HG03558 (cell line): ENCODE results near the gene HTT-AS.

Source experiments
- ATAC-seq: cut with Tn5 transposase; IDR thresholded peaks from one replicate; pipeline ENCODE4 v1.9.1; 2021; ENCODE audit warnings: moderate number of reproducible peaks; ENCODE audit not compliant: unreplicated experiment; ENCODE audit errors: extremely low read depth

Gene HTT-AS

GRCh38 chr4:3091464-3091863 lies 17.1 kb upstream of the HTT-AS start:
- no peak for ATAC-seq

DNA sequence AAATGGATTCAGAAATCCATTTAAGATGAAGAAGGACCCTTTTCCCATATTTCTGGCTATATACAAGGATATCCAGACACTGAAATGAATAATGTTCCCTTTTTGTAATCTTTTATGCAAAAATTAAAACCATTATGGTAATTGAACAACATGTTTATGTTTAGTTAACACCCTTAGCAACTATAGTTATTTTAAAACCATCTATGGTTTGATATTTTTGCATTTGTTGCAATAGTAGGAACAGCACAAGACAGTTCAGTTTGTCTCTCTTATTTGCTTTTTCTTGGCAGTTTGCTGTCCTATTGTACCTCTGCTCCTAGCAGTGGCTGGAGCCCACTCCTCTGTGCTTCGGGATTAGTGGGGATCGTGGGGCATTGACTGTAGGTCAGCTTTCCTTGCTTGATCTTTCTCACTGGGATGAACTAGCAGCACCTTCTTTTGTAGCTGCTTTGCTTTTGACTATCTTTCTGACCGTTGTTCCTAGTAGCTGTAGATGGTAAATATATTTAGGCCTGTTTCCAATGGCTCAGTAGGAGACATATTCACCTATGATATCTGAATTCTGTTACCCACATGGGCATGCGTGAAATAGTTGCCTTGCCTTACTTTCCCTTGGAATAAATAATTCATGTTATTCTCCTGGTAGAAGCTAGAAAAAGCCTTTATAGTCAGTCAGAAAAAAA lies 12.9 kb upstream of the HTT-AS start:
- no peak for ATAC-seq

- ATAC-seq = no peak
Observed at GRCh38 chr4:3085948-3086670, 11.8 kb upstream of the HTT-AS start.

DNA sequence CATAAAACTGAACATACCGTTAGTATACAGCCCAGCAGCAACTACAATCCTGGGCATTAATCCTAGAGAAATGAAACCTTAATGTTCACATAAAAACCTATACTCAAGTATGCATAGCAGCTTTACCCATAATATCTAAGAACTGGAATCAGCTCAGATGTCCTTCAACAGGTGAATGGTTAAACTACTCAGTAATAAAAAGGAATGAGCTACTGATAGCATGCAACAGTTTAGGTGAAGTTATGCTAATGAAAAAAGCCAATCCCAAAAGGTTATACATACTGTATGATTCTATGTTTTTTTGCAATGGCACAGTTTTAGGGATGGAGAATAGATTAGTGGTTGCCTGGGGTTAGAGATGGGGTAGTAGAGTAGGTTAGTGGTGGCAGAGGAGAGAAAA lies 9.4 kb upstream of the HTT-AS start:
- ATAC-seq = no peak

DNA sequence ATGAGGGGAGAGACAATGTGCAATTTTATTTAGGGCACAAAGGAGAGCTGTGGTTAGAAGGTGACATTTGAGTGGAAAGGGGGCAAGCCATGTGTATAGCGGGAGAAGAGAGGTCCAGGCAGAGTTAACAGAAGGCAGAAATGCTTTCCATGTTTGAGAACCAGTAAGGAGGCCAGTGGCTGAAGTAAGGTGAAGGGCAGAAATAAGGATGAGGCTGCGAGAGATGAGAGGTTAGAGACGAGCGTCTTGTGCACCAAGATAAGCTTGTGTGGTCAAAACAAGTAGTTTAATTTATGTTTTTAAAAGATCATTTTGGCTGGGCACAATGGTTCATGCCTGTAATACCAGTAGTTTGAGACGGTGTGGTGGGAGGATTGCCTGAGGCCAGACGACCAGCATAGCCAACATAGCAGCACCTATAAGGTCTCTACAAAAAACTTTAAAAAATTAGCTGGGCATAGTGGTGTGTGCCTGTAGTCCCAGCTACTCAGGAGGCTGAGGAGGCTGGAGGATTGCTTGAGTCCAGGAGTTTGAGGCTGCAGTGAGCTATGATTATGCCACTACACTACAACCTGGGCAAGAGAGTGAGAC lies 8.7 kb upstream of the HTT-AS start:
- no peak for ATAC-seq

DNA sequence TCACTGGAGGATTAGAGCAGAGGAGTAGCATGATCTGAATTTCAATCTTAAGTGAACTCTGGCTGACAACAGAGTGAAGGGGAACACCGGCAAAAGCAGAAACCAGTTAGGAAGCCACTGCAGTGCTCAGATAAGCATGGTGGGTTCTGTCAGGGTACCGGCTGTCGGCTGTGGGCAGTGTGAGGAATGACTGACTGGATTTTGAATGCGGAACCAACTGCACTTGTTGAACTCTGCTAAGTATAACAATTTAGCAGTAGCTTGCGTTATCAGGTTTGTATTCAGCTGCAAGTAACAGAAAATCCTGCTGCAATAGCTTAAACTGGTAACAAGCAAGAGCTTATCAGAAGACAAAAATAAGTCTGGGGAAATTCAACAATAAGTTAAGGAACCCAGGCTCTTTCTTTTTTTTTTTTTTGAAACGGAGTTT lies 5.4 kb upstream of the HTT-AS start:
- ATAC-seq = no peak

GRCh38 chr4:3077796-3078195 lies 3.5 kb upstream of the HTT-AS start:
- ATAC-seq = no peak

GRCh38 chr4:3075652-3075981 lies 1.3 kb upstream of the HTT-AS start:
- ATAC-seq = no peak

- no peak for ATAC-seq
Observed at GRCh38 chr4:3074846-3075651, 711 bp upstream of the HTT-AS start.

- ATAC-seq = no peak
Observed at GRCh38 chr4:3073158-3074077, 920 bp downstream of the HTT-AS start.

DNA sequence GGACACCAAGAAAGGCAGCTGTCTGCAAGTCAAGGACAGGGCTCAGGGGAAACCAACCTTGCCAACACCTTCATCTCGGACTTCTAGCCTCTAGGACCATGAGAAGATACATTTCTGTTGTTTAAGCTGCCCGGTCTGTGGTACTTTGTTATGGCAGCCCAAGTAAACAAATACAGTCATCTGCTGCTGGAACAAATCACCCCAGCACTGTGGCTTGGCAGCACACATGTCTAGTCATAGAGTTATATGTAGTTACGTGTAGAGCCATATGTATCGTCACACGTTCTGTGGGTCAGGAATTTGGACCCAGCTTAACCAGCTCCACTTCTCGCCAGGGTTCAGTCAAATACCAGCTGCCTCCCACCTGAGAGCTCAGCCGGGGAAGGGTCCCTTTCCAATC lies 2.5 kb downstream of the HTT-AS start:
- ATAC-seq = no peak

DNA sequence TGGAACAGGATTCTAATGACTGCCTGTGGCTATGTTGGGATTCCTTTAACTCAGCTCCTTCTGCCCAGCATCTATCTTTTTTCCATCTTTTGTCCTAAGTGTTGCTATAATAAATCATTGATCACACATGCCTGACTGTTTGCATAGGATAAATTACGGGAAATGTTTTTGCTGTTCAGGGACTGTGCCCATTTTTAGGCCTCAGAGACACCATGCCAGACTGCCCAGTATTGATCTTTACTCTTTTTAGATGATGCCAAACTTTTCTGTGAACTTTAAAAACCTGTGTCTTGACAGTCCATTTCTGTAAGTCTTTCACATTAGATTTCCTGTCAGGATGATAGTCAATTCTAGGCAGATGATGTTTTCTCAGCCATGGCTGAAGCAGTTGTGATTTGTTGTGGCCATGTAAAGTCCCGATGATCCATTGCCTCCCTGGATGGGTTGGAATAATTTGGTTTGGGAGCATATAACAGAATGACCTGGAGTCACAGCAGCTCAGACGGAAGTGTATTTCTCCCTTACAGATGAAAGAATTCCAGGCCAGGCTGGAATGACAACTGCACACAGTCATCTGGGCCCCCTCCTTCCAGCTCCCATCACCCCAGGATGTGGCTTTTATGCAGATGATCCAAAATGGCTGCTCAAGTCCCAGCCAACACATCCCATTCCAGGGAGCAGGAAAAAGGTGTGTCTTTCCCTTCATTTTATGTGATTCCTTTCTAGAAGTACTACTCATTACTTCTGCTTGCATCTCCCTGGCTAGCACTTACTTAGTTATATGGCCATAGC lies 3.4 kb downstream of the HTT-AS start:
- ATAC-seq = no peak

DNA sequence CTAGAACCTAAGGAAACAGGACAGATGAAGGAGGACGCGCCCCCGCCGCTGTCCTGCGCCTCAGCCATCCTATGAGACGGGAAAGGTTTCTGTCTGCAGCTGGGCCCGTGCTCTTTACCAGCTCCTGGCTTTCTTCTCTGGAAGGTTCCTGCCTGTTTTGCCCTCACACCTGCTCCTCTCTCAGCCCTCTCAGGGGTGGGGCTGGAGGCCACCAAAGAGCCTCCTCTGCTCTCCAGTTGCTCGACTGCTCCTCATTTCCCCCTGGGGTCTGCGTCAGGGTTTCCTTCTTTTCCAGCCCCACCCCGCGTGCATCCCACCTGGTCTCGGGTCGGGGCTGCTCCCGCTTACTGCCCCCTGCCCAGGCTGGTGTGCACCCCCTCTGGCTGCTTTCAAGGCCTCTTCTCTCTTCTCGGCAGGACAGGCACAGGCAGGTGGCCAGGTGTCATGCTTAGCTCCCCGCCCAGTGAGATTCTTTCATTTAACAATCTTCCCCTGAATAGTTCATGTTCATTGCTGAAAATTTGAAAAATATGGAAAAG lies 4.6 kb downstream of the HTT-AS start:
- ATAC-seq = no peak

DNA sequence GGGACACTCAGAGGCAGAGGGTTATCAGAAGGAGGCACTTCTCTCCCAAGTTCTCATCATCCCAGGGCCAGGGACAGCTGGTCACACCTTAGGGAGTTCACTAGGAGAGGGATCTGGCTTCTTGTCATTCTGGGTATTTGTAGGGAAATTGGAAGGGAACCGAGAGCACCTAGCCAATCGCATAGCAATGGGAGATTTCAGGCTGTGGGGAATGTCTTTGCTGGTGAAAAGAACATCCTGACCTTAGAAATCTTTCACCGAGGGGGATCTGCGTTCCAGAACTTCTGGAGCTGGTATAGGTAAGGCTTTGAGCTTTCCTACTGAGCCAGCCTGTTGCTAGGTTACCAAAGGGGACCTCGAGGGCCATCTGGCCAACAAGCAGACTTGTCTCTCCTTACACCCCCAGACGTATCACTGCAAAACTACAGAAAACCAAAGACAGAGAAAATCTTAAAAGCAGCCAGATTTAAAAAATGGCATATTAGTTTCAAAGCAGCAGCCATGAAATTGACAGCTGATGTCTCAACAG lies 6.8 kb downstream of the HTT-AS start:
- no peak for ATAC-seq

- ATAC-seq = no peak
Observed at GRCh38 chr4:3066836-3067400, 7.4 kb downstream of the HTT-AS start.

- no peak for ATAC-seq
Observed at GRCh38 chr4:3065551-3065950, 8.8 kb downstream of the HTT-AS start.

GRCh38 chr4:3062471-3062870 lies 11.9 kb downstream of the HTT-AS start:
- no peak for ATAC-seq

GRCh38 chr4:3060946-3061345 lies 13.4 kb downstream of the HTT-AS start:
- ATAC-seq = no peak
